AG04449 (cell line): Measurements from ENCODE around the gene PSMG4.

Source experiments
- CTCF ChIA-PET: fragments of 350-600 bp; formaldehyde crosslinking; extraction: SDS; loops from one replicate; lab custom pipeline; 2021; ENCODE audit warnings: antibody characterized with exemption; lab: Yijun Ruan, JAX
- POLR2A ChIA-PET: fragments of 400-600, 350-600 bp; formaldehyde crosslinking; extraction: SDS; loops from one replicate; lab custom pipeline; 2020; ENCODE audit warnings: antibody characterized with exemption, inconsistent platforms; lab: Yijun Ruan, JAX
- DNase-seq: peaks from one replicate; pipeline ENCODE4 v3.0.0-alpha.2; 2010; ENCODE audit warnings: low read depth, low spot score
- H3K4me3 ChIP-seq: 2 replicates; pipeline ENCODE4 v1.5.1; 2011; ENCODE audit warnings: low read depth, mild to moderate bottlenecking, control low read depth, low read length
- CTCF ChIP-seq: IDR thresholded peaks from one replicate; pipeline ENCODE4 v1.5.1; 2011; ENCODE audit warnings: mild to moderate bottlenecking, moderate library complexity, low read length, control low read depth, inconsistent platforms; ENCODE audit not compliant: insufficient read depth; ENCODE audit errors: missing control alignments

The PSMG4 gene

GRCh38 chr6:3270258-3270657 lies 11.5 kb downstream of the PSMG4 start:
- H3K4me3 ChIP-seq = no peak overlapping the region
- DNase-seq = no peak
- ChIA-PET POLR2A (no interaction called here), CTCF (no interaction called here)
- no peak for TF ChIP-seq CTCF

- no peak overlapping the region for H3K4me3 ChIP-seq
- ChIA-PET CTCF (interaction anchor here (0.7 to 4.8 kb wide), 5 partner anchors 8 to 146 kb away, joined by 3 to 24 read pairs (median 5); no protein-coding TSS in a partner anchor), POLR2A (interaction anchor here (0.5 to 0.8 kb wide), 2 partner anchors 20 to 115 kb away, joined by 3 read pairs; partner anchors contain the start of gene TUBB2A)
- TF ChIP-seq CTCF = no peak
- no peak for DNase-seq
These were observed 13.0 kb downstream of the PSMG4 start for GRCh38 chr6:3271756-3272155.

DNA sequence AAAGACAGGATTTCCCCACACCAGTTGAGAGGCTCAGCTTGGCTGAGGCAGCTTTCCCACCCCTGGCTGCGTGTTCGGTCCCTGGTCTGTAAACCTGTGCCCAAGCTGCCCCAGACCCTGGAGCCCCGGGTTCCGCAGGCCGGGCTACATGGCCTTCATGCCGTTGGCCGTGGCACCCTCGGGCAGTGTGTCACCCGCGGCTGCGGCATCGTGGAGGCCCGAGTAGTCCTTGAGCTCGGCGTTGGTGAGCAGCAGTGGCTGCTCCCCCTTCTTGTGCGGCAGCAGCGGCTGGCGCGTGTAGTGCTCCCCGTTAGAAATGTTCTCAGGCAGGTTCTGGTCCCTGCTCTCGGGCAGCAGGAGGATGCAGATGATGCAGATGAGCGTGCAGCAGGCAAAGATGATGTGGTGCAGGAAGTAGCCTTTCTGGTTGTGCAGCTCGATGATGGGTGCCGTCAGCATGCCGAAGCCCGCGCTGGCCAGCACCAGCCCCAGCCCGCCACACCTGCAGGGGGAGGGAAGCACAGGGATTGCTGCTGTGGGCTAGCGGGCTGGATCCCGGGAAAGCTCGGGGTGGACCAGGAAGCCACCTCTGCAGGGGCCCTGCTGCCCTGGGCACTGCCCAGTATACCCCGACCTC lies 14.3 kb downstream of the PSMG4 start:
- DNase-seq = no peak
- H3K4me3 ChIP-seq = no peak overlapping the region
- CTCF ChIA-PET = interaction anchor here (0.7 to 4.8 kb wide), 7 partner anchors 9 to 705 kb away, joined by 3 to 24 read pairs (median 5); no protein-coding TSS in a partner anchor
- POLR2A ChIA-PET = no interaction called here
- TF ChIP-seq CTCF = no peak

DNA sequence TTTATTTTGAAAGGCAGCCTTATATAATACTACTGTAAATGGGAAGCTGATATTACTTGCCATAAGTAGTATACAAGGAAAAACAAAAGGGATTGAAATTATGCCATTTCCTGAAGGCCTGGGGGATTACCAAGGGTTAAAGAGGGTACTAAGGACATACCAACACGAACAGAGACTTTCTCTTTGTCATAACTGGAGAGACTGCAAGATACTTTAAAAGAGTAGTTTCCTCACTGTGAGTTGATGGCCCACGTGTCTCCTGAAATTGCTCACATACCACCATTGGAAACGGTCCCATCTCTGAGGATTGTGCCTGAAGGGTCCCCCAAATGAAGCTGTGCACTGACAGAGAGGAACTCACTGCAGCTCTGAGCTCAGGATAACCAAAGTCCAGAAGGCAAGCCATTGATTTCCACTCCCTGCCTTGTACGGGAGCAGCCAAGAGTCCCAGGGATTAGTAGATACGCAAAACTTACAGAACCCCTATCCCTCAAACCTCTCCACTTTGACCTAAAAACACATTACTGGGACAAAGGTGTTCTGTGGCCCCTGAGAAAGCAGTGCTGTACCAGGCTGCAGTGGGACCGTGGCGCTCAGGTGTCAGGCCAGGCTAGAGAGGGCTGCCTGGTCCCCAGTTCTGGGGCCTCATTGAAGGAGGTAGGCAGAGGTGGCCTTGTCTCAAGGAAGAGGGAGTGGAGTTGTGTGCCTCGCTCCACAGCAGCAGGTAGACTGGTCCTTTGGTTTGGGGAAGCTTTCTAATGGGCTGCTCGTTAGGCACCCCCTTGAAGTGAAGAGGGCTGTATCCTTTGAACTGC lies 15.2 kb downstream of the PSMG4 start:
- ChIA-PET CTCF (interaction anchor here (0.7 to 4.8 kb wide), 6 partner anchors 8 to 704 kb away, joined by 3 to 24 read pairs (median 4); partner anchors contain the start of gene FAM50B), POLR2A (no interaction called here)
- H3K4me3 ChIP-seq = no peak overlapping the region
- DNase-seq = no peak
- no peak for TF ChIP-seq CTCF

- ChIA-PET POLR2A (no interaction called here), CTCF (interaction anchor here (0.9 to 11.7 kb wide), 6 partner anchors 25 to 733 kb away, joined by 3 to 263 read pairs (median 4); no protein-coding TSS in a partner anchor)
- TF ChIP-seq CTCF = no peak
- no peak overlapping the region for H3K4me3 ChIP-seq
- DNase-seq = no peak
These were observed 17.7 kb downstream of the PSMG4 start for GRCh38 chr6:3276174-3277167.
